ENCODE measurements around the gene YES1.
"Not testable (repeated sequence)": the region's sequence is repeated elsewhere in the genome, so short reads cannot be mapped to it uniquely, and the experiment has no call there.

Gene YES1

DNA sequence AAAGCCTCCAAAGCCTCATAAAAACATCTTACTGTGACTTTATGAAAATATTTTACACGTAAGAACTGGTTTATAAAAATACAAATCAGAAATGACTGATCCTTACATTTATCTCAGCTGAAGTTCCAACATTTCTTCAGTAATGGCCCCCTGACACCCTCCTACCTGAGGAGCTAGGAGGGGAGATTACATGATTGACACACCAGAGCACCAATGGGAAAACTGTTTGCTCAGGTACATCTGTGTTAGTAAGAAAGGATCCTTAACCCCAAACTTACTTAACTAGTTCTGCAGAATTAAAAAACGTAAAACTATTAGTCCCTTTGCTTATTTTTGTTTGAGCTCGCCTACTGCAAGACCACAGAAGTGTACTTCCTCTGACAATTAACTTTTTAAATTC is 126.6 kb downstream of the YES1 start:
- no peak for DNase-seq (ENCODE audit: low read depth, low spot score)

DNA sequence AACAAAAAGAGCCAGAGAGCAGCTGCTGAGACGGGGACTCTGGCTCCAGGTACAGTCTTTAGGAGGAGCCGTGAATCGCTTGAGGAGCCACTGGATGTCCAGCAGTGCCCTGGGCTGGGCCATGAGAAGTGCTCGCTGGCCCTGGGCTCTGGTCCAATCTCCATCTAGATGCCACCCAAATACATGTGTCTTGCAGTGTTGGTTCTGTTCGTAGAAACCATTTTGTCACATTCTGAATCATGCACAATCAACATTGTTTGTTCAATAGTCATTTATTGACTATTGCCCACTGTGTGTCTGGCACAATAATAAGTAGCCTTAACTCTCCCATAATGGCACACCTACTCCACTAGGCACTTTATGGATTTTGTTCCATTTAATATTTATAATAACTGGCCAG is 128.5 kb downstream of the YES1 start:
- DNase-seq (ENCODE audit: low read depth, low spot score) = no peak

DNA sequence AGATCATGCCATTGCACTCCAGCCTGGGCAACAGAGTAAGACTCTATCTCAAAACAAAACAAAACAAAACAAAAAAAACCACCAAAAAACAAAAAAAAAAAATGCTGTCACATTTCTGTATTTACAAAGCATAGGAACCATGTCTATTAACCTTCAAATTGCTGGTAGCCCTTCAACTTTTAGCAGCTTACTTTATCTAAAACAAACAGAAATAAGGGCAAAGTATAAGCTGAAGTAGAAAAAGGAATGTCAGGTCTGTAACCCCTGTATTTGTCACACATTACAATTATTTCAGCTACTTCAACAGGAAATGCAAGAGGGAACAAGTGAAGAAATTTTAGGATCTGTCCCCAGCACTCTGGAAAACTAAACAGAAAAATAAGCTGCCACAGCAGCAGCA is 129.2 kb downstream of the YES1 start:
- no peak for DNase-seq (ENCODE audit: low read depth, low spot score)

DNA sequence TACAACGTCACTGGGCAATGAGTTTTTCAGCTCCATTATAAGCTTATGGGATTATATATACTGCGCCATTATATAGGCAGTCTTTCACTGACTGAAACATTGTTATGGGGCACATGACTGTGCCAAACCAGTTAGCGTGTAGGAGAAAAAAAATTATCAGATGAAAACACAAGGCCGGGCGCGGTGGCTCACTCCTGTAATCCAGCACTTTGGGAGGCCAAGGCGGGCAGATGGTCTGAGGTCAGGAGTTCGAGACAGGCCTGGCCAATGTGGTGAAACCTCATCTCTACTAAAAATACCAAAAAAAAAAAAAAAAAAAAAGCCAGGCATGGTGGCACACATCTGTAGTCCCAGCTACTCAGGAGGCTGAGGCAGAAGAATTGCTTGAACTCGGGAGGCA is 129.6 kb downstream of the YES1 start:
- not testable (repeated sequence) for DNase-seq (ENCODE audit: low read depth, low spot score)

DNA sequence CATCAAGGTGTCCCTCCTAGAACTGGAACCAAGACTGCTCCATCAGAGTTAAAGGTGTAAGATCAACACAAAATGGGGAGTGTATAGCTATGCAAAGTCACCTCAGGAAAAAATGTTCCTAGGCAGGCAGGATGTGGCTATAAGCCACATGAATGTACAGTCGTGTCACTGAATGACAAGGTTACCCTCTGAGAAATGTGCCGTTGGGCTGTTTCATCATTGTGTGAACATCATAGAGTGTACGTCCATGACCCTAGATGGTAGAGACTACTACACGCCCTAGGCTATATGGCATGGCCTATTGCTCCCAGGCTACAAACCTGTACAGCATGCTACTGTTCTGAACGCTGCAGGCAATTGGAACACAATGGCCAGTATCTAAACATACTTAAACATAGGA is 130.1 kb downstream of the YES1 start:
- DNase-seq (ENCODE audit: low read depth, low spot score) = no peak

DNA sequence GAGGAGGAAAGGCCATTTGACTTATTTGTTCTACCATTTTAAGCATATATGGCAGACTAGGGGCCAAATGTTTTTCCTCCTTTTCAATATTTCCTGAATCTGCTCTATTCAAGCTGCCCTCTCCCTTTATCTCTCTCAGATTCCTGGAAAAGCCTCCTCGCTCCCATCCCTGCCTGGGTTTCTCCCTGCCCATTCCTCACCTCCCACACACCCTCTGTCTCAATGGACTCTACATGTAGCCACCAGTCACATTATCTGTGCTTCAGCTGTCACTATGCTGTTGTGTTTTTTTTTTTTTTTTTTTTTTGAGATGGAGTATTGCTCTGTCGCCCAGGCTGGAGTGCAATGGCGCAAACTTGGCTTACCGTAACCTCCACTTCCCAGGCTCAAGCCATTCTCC is 131.7 kb downstream of the YES1 start:
- DNase-seq (ENCODE audit: low read depth, low spot score) = no peak

DNA sequence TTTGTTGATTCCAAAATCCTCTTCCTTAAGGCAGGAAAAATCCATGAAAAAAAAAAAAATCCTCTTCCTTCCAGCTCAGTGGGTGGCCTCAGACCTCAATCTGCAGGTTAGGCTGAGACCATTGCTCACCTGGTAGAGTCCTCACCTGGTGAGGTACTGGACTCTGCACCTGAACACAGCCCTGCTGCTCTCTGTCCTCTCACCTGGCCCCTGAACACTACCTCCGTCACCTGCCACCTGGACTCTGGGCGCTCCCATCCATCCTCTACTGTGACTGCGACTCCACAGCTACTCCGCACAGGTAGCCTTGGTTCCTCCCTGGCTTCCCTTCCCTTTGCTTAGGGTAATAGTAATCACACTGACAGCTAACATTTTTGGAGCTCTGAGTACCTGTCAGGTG is 132.5 kb downstream of the YES1 start:
- DNase-seq (ENCODE audit: low read depth, low spot score) = no peak

DNA sequence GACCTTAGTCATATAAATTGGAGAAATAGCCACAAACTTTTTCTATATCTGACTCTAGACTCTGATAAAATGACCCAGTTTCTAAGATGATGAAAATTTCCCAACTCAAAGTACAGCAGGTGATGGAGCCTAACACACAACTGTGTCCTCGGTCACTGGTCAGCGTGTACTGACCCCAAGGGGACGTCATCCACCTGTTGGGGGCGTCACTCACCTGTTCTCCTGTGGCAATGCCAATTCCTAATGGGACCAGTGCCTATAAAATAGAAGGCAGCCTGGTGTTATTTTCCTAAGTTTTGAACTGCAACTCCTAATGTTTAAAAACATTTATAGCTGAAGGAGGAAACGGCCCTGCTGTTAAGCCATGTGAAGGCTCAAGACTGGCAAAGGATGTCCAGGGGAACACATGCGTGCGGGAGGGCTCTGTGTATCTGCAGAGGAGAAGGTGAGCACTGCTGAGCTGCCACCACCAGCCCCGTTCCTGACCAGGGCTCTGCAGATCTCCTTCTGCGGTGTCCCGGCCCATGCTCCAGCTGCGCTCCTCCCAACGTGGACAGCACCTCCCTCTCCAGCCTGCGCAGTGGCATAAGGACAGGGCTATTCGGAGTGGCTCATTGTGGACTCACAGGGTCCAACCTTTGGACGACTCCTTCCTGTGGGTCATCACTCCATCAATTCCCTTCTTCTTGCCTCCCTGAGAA is 133.4 kb downstream of the YES1 start:
- DNase-seq (ENCODE audit: low read depth, low spot score) = no peak

DNA sequence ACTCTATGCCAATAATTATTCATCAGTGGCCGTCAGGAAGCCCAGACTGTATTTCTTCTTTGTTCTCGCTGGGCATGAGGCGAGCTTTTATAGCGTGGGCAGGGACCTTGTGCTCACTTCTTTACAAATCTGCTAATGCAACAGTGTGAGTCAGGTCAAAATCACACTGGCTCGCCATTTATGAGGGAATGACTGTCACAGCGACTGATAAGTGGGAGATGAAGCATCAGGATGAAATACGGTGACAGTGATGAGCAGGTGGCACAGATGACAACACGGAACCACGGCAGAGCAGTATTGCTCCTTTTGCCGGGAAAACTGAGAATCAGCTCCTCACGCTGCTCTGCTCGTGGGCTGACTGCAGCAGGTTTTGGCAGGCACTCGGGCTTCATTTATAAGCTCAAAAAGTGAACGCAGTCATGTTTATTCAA is 134.1 kb downstream of the YES1 start:
- DNase-seq (ENCODE audit: low read depth, low spot score) = no peak

DNA sequence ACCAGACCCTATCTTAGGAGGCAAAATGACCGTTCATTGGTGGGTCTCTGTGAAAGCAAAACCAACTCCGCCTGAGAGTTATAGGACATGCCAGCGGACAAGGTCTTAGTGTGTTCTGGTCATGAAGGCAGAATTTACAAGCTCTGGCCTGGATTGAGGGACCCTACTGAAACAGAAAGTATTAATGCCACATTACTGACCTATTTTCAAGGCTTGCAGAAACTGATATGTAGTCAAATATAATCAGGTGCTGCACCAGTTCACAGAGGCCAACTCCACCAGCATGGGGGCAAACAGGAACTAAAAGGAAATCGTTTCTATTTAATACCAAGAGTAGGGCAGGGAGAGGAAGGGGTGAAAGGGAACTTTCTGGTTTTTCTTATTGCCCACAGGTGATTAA is 134.9 kb downstream of the YES1 start:
- DNase-seq (ENCODE audit: low read depth, low spot score) = no peak

DNA sequence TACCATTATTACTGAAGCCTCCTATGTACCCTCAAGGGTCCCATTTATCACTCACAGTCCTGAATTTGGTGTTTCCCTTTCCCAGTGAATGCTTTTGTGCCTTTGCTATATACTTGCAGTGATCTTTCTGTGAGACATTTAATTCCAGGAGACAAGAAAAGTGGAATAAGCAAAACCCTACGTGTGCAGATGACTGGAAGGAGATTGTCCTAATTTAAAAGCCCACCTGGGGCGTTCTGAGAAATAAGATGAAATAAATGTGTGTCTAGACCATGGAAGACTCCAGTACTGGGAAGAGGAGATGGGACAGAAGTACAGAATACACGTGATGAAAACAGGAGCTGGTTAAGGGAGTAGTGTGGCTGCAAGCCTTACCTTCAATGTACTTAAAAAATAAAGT is 135.3 kb downstream of the YES1 start:
- no peak for DNase-seq (ENCODE audit: low read depth, low spot score)

DNA sequence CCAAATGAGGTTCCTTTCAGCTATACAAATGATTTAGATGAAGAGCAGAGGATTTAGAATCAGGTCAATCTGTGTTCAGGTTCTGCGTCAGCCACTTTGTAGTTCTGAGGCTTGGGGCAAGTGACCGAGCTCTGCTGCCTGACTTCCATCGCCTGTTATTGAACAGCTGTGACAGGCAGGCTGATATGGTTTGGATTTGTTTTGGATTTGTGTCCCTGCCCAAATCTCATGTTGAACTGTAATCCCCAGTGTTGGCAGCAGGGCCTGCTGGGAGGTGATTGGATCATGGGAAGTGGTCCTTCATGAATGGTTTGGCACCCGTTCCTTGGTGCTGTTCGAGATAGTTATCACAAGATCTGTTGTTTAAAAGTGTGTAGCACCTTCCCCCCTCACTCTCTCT is 136.0 kb downstream of the YES1 start:
- DNase-seq (ENCODE audit: low read depth, low spot score) = no peak

DNA sequence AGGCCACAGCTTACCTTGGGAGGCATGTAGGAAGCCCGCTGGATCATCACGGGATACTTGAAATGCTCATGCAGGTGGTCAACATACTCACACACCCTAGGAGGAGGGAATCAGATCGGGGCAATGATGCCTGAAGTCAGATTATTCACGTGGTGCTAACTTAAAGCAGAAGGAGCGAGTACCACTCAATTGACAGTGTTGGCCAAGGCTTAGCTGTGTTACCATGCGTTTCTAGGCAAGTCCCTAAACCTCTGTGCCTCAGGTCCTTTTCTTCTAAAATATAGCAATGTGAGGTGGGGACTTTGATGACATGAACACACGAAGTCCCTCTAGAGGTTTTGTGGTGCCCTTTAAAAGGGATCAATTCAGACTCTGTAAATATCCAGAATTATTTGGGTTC is 136.7 kb downstream of the YES1 start:
- DNase-seq (ENCODE audit: low read depth, low spot score) = no peak

DNA sequence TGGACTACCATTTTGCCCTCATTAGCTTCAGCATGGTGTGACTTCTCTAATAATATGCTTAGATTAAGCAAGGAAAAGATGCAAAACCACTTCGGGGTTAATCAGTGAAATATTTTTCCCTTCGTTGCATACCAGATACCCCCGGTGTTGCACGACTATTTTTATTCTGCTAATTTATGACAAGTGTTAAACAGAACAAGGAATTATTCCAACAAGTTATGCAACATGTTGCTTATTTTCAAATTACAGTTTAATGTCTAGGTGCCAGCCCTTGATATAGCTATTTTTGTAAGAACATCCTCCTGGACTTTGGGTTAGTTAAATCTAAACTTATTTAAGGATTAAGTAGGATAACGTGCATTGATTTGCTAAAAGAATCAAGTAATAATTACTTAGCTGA is 138.3 kb downstream of the YES1 start:
- DNase-seq (ENCODE audit: low read depth, low spot score) = no peak

DNA sequence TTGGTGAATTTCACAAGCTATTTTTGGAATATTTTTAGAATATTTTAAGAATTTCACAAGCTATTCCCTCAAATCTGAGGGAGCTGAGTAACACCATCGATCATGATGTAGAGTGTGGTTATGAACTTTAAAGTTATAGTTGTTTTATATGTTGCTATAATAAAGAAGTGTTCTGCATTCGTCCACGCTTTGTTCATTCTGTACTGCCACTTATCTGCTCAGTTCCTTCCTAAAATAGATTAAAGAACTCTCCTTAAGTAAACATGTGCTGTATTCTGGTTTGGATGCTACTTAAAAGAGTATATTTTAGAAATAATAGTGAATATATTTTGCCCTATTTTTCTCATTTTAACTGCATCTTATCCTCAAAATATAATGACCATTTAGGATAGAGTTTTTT is 138.7 kb downstream of the YES1 start:
- no peak for DNase-seq (ENCODE audit: low read depth, low spot score)
